A549 (cell line): ENCODE data around the gene RAD51B.

Experiments
- CTCF ChIP-seq: fragments of >200 bp; sonication (Bioruptor Twin); formaldehyde crosslinking; IDR thresholded peaks from 3 replicates; pipeline ENCODE4 v1.5.1; 2016
- EP300 ChIP-seq, 2 experiments: fragments of >200 bp; sonication (Bioruptor Twin); formaldehyde crosslinking; IDR thresholded peaks; 2 replicates in 1 of 2; 3 replicates in 1 of 2; pipeline ENCODE4 v1.6.1; 2016 to 2017
- HMGXB4 ChIP-seq: fragments of 250-450 bp; sonication (Bioruptor Pico); IDR thresholded peaks from 2 replicates; pipeline ENCODE4 v1.5.0; 2021; ENCODE audit warnings: mild to moderate bottlenecking, moderate library complexity, borderline replicate concordance
- JUN ChIP-seq, 2 experiments: fragments of >200 bp; sonication (Bioruptor Twin); formaldehyde crosslinking; IDR thresholded peaks; 2 replicates in 1 of 2; 3 replicates in 1 of 2; pipeline ENCODE4 v1.6.1; 2016 to 2017
- MYC ChIP-seq: IDR thresholded peaks from 2 replicates; pipeline ENCODE4 v1.6.1; 2012; ENCODE audit warnings: mild to moderate bottlenecking, inconsistent platforms, low read length, improper control_type of control experiment, borderline replicate concordance
- PHF8 ChIP-seq: fragments of 200-600 bp; sonication (generic); IDR thresholded peaks from 2 replicates; pipeline ENCODE4 v1.6.1; 2016; ENCODE audit warnings: low read depth, mild to moderate bottlenecking, antibody characterized with exemption, moderate library complexity, borderline replicate concordance
- POLR2A ChIP-seq: IDR thresholded peaks from 2 replicates; pipeline ENCODE4 v1.6.1; 2012; ENCODE audit warnings: mild to moderate bottlenecking, low read length
- RAD21 ChIP-seq, 2 experiments: fragments of >200 bp in 1 of 2; sonication (Bioruptor Twin) in 1 of 2; formaldehyde crosslinking in 1 of 2; IDR thresholded peaks in 1 of 2; conservative IDR thresholded peaks in 1 of 2; 2 replicates in 1 of 2; 3 replicates in 1 of 2; pipeline ENCODE4 v1.6.1; 2012 to 2018; ENCODE audit warnings: inconsistent platforms in 1 of 2
- REST ChIP-seq: fragments of 200-600 bp; sonication (generic); IDR thresholded peaks from 2 replicates; pipeline ENCODE4 v1.6.1; 2016; ENCODE audit warnings: antibody characterized with exemption, mild to moderate bottlenecking, moderate library complexity

- TF ChIP-seq MYC, result no peak
- TF ChIP-seq CTCF, result no peak
- TF ChIP-seq POLR2A, result no peak
- no peak for TF ChIP-seq HMGXB4
- no peak for TF ChIP-seq PHF8
- no peak for TF ChIP-seq JUN (IDR thresholded peaks at IDR 0.05)
- TF ChIP-seq REST, result no peak
- TF ChIP-seq EP300 (IDR thresholded peaks at IDR 0.05), result no peak
- no peak for TF ChIP-seq RAD21 (conservative IDR thresholded peaks at IDR 0.05 in 1 of 2, IDR thresholded peaks at IDR 0.05 in 1 of 2)
These were observed 754.9 kb downstream of the RAD51B start for GRCh38 chr14:68574461-68574860.
